Natural killer cell (primary cell): ENCODE data around the gene MAP2. TPM values are rescaled to one million over a fixed set of nuclear protein-coding genes. Genes with fewer than 3 reads are reported as not detected.

ENCODE experiments used
- ATAC-seq, 3 donors: fragments of 150-1000 bp in 2 of 3; fragments of 200-7000 bp in 1 of 3; cut with Tn5 transposase; 1 replicate in 1 of 3; 2 replicates in 2 of 3; pipeline ENCODE4 v1.10.0; 2021; ENCODE audit warnings: mild to moderate bottlenecking in 2 of 3, moderate library complexity in 2 of 3
- DNase-seq, 2 donors: peaks; one replicate each; pipeline versions ENCODE4 v3.0.0 to v3.0.0-alpha.2; 2013 to 2021; ENCODE audit warnings: mixed read lengths in 1 of 2
- H3K27ac ChIP-seq: one replicate; pipeline ENCODE4 v1.5.1; 2013; ENCODE audit warnings: mild to moderate bottlenecking, low read length
- H3K27me3 ChIP-seq: one replicate; pipeline ENCODE4 v1.6.1; 2013; ENCODE audit warnings: low read length; ENCODE audit not compliant: control insufficient read depth, insufficient read depth
- H3K36me3 ChIP-seq: one replicate; pipeline ENCODE4 v1.6.1; 2013; ENCODE audit warnings: low read length; ENCODE audit not compliant: control insufficient read depth, insufficient read depth
- H3K4me1 ChIP-seq: one replicate; pipeline ENCODE4 v1.6.1; 2013; ENCODE audit warnings: low read length; ENCODE audit not compliant: control insufficient read depth, insufficient read depth
- H3K4me3 ChIP-seq: one replicate; pipeline ENCODE4 v1.5.1; 2013; ENCODE audit warnings: low read length
- H3K9me3 ChIP-seq: one replicate; pipeline ENCODE4 v1.6.1; 2013; ENCODE audit warnings: low read length; ENCODE audit not compliant: control insufficient read depth, insufficient read depth
- H3K27ac Mint-ChIP-seq, 2 donors: one replicate each; pipeline ENCODE4 v1.8.0; 2022; ENCODE audit warnings: mild to moderate bottlenecking in 2 of 2, mixed read lengths in 2 of 2, moderate library complexity in 1 of 2
- H3K27me3 Mint-ChIP-seq, 2 donors: one replicate each; pipeline ENCODE4 v1.8.0; 2022; ENCODE audit warnings: low read depth in 2 of 2, mixed read lengths in 2 of 2
- H3K36me3 Mint-ChIP-seq: one replicate; pipeline ENCODE4 v1.8.0; 2022; ENCODE audit warnings: mixed read lengths
- H3K4me1 Mint-ChIP-seq, 2 donors: one replicate each; pipeline ENCODE4 v1.8.0; 2022; ENCODE audit warnings: mixed read lengths in 2 of 2
- H3K4me3 Mint-ChIP-seq: one replicate; pipeline ENCODE4 v1.8.0; 2022; ENCODE audit warnings: mild to moderate bottlenecking, moderate library complexity, mixed read lengths
- H3K9me3 Mint-ChIP-seq, 2 donors: one replicate each; pipeline ENCODE4 v1.8.0; 2022; ENCODE audit warnings: mixed read lengths in 2 of 2
- WGBS: methylation state at CpG from one replicate; pipeline ENCODE4 v1.1.7; 2013; ENCODE audit warnings: missing lambda C conversion rate; ENCODE audit not compliant: insufficient coverage; 5-methylcytosine and 5-hydroxymethylcytosine counted together
- intact Hi-C: fragments of 100-400 bp; cut with micrococcal nuclease; formaldehyde crosslinking; loops from one replicate; pipeline ENCODE4 v1.14.2; 2022
- total RNA-seq, 4 donors: library from RNA; stranded (reverse); fragments of 120-200 nt in 1 of 4; gene quantifications; one replicate each; pipeline versions ENCODE4 v1.2.3 to v1.2.4, GENCODE V29; 2013 to 2022
- TF ChIP-seq, protein P1 (sequence below): fragments of 200-600 bp; IDR thresholded peaks from one replicate; pipeline ENCODE4 v1.8.0; 2022; ENCODE audit warnings: antibody characterized with exemption

The MAP2 gene
- total RNA-seq, 3 donors from 2014 or later (not counting 1 experiment from before 2014, with no cell fraction given) = not detected

DNA sequence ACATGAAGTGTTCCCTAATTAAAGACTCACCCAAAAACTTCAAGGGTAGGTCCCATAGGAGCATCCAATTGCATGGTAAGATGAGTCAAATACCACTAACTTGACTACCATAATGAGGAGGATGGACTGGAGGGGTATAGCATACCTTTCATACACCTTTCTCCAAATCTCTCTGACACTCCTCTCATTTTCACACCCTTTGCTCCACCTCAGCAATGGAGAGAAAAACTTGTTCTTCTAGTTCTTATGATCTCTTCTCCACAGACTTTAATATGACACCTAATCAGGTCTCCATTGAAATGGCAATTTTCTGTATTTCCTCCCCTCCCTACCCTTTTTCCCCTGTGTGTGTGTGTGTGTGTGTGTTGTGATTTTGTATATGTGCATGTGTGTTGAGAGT is 41.1 kb upstream of the MAP2 start:
- H3K4me3 ChIP-seq = no peak overlapping the region
- Mint-ChIP-seq H3K4me1 (no peaks in the 10 kb centered on the region), H3K27me3 (no peaks in the 10 kb centered on the region), H3K36me3 (no peaks in the 10 kb centered on the region), H3K27ac (no peak overlapping the region), H3K4me3 (no peak overlapping the region), H3K9me3 (peaks cover 2 to 6% of the 10 kb centered on the region in 2 donors)
- no peaks in the 10 kb centered on the region for H3K27me3 ChIP-seq
- intact Hi-C loops = no loop called here
- H3K27ac ChIP-seq = no peak overlapping the region
- ATAC-seq = no peak
- no peaks in the 10 kb centered on the region for H3K4me1 ChIP-seq
- H3K9me3 ChIP-seq = no peaks in the 10 kb centered on the region
- no peaks in the 10 kb centered on the region for H3K36me3 ChIP-seq
- DNase-seq = no peak
- TF ChIP-seq, protein P1, sequence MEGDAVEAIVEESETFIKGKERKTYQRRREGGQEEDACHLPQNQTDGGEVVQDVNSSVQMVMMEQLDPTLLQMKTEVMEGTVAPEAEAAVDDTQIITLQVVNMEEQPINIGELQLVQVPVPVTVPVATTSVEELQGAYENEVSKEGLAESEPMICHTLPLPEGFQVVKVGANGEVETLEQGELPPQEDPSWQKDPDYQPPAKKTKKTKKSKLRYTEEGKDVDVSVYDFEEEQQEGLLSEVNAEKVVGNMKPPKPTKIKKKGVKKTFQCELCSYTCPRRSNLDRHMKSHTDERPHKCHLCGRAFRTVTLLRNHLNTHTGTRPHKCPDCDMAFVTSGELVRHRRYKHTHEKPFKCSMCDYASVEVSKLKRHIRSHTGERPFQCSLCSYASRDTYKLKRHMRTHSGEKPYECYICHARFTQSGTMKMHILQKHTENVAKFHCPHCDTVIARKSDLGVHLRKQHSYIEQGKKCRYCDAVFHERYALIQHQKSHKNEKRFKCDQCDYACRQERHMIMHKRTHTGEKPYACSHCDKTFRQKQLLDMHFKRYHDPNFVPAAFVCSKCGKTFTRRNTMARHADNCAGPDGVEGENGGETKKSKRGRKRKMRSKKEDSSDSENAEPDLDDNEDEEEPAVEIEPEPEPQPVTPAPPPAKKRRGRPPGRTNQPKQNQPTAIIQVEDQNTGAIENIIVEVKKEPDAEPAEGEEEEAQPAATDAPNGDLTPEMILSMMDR = no peak

DNA sequence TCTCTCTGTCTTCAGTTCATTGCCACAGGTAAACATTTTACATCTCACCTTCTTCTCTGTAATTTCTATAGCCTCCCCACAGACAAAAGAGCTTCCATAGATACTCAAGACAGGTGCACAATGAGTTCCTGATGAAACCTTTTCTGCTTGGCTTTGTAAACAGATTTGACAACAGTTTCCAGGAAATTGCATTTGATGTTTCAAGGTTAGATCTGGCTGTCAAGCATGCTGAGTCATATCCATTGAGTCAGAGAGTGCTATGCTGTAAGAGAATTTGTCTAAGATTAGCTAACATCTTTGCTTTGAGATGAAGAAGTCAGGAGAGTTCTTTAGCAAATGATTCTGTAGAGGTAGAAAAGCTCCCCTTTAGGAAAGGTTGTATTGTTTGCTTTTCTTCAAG is 40.6 kb upstream of the MAP2 start:
- no peak overlapping the region for H3K27ac Mint-ChIP-seq
- no peaks in the 10 kb centered on the region for H3K27me3 Mint-ChIP-seq
- Histone ChIP-seq H3K27ac (no peak overlapping the region), H3K36me3 (no peaks in the 10 kb centered on the region), H3K27me3 (no peaks in the 10 kb centered on the region), H3K4me1 (no peaks in the 10 kb centered on the region), H3K9me3 (no peaks in the 10 kb centered on the region), H3K4me3 (no peak overlapping the region)
- no peaks in the 10 kb centered on the region for H3K4me1 Mint-ChIP-seq
- H3K9me3 Mint-ChIP-seq = peaks cover 2 to 6% of the 10 kb centered on the region in 2 donors
- H3K4me3 Mint-ChIP-seq = no peak overlapping the region
- H3K36me3 Mint-ChIP-seq = no peaks in the 10 kb centered on the region
- ATAC-seq (no peak), DNase-seq (no peak)
- intact Hi-C loops = no loop called here
- TF ChIP-seq, protein P1 = no peak

DNA sequence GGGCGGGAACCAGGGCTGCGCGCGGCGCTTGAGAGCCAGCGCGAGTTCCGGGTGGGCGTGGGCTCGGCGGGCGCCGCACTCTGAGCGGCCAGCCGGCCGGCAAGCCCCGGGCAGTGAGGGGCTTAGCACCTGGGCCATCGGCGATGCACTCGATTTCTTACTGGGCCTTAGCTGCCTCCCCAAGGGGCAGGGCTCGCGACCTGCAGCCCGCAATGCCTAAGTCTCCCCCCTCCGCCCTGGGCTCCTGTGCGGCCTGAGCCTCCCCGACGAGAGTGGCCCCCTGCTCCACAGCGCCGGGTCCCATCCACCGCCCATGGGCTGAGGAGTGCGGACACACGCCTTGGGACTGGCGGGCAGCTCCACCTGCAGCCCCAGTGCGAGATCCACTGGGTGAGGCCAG is 36.5 kb upstream of the MAP2 start:
- DNase-seq (no peak), ATAC-seq (no peak)
- Mint-ChIP-seq H3K27ac (no peak overlapping the region), H3K4me3 (no peak overlapping the region), H3K36me3 (no peaks in the 10 kb centered on the region), H3K9me3 (peaks cover 0 to 3% of the 10 kb centered on the region in 2 donors), H3K4me1 (no peaks in the 10 kb centered on the region), H3K27me3 (no peaks in the 10 kb centered on the region)
- WGBS = 96% methylated on average over 34 of the region's 34 CpGs
- H3K9me3 ChIP-seq = no peaks in the 10 kb centered on the region
- H3K4me1 ChIP-seq = no peaks in the 10 kb centered on the region
- no peak overlapping the region for H3K4me3 ChIP-seq
- TF ChIP-seq, protein P1 = no peak
- H3K27ac ChIP-seq = no peak overlapping the region
- H3K27me3 ChIP-seq = no peaks in the 10 kb centered on the region
- intact Hi-C loops = no loop called here
- no peaks in the 10 kb centered on the region for H3K36me3 ChIP-seq

DNA sequence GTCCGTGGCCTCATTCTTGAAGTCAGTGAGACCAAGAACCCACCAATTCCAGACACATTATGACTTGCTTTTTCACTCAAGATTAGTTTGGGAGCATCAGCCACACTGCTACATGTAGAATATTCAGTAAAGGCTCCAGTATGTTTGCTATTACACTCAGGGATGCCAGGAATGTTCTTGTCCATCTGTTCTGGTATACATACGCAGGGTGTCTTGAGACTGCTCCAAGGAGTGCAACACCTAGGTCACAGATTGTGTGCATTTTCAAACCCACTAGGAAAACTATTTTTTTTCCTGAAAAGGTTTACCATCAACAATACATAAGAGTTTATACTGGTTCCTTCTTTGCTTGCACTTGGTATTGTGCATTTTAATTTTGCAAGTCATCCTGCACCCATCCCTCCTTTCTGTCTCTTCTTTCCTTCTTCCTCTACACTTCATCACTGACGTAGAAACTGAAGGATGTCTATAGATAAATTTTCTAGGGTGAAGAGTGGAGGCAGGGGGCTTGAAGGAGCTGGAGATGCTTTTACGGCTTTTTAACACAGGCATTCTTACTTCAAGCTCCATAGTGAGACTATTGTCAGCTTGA is 35.3 kb upstream of the MAP2 start:
- DNase-seq (no peak), ATAC-seq (no peak)
- intact Hi-C loops = no loop called here
- Mint-ChIP-seq H3K4me1 (no peaks in the 10 kb centered on the region), H3K27ac (no peak overlapping the region), H3K4me3 (no peak overlapping the region), H3K9me3 (peaks cover 0 to 3% of the 10 kb centered on the region in 2 donors), H3K36me3 (no peaks in the 10 kb centered on the region), H3K27me3 (no peaks in the 10 kb centered on the region)
- Histone ChIP-seq H3K27ac (no peak overlapping the region), H3K4me3 (no peak overlapping the region), H3K27me3 (no peaks in the 10 kb centered on the region), H3K4me1 (no peaks in the 10 kb centered on the region), H3K9me3 (no peaks in the 10 kb centered on the region), H3K36me3 (no peaks in the 10 kb centered on the region)
- TF ChIP-seq, protein P1 = no peak
- WGBS = 89% methylated on average over 3 of the region's 4 CpGs
